Occipital lobe (tissue), 2 donors: ENCODE data around the gene LRBA. TPM values are rescaled to one million over a fixed set of nuclear protein-coding genes. Genes with fewer than 3 reads are reported as not detected.
"Not testable (repeated sequence)": the region's sequence is repeated elsewhere in the genome, so short reads cannot be mapped to it uniquely, and the experiment has no call there.

Source experiments
- DNase-seq: peaks from one replicate; lab custom pipeline; 2025; lab: John Stamatoyannopoulos, UW
- total RNA-seq: library from RNA; depleted of rRNA; stranded (reverse); fragments of >200 nt; gene quantifications from one replicate; pipeline ENCODE4 v1.2.3, GENCODE V29; 2014

LRBA gene
- total RNA-seq, 1 donor from 2014 or later = 25.3 TPM

GRCh38 chr4:150436598-150437370 is 578.3 kb downstream of the LRBA start:
- DNase-seq = no peak

GRCh38 chr4:150431221-150431620 is 583.9 kb downstream of the LRBA start:
- DNase-seq = no peak

- DNase-seq = no peak
Measured at GRCh38 chr4:150425161-150425560, 589.9 kb downstream of the LRBA start.

- DNase-seq = no peak
Measured at GRCh38 chr4:150423503-150423902, 591.6 kb downstream of the LRBA start.

GRCh38 chr4:150423074-150423473 is 592.0 kb downstream of the LRBA start:
- DNase-seq = no peak

- no peak for DNase-seq
Measured at GRCh38 chr4:150421612-150422011, 593.5 kb downstream of the LRBA start.

GRCh38 chr4:150419939-150420338 is 595.1 kb downstream of the LRBA start:
- DNase-seq = no peak

- DNase-seq = no peak
Measured at GRCh38 chr4:150418757-150419410, 596.2 kb downstream of the LRBA start.

GRCh38 chr4:150415213-150415612 is 599.9 kb downstream of the LRBA start:
- no peak for DNase-seq

- DNase-seq = no peak
Measured at GRCh38 chr4:150411520-150411919, 603.6 kb downstream of the LRBA start.

GRCh38 chr4:150402871-150403272 is 612.2 kb downstream of the LRBA start:
- DNase-seq = no peak

- no peak for DNase-seq
Measured at GRCh38 chr4:150401083-150401687, 613.9 kb downstream of the LRBA start.

- no peak for DNase-seq
Measured at GRCh38 chr4:150395872-150396271, 619.2 kb downstream of the LRBA start.

- no peak for DNase-seq
Measured at GRCh38 chr4:150394046-150394445, 621.0 kb downstream of the LRBA start.

- no peak for DNase-seq
Measured at GRCh38 chr4:150391052-150391451, 624.0 kb downstream of the LRBA start.

GRCh38 chr4:150390531-150390910 is 624.6 kb downstream of the LRBA start:
- no peak for DNase-seq

GRCh38 chr4:150389896-150390530 is 625.1 kb downstream of the LRBA start:
- no peak for DNase-seq

GRCh38 chr4:150387981-150388380 is 627.1 kb downstream of the LRBA start:
- no peak for DNase-seq

- DNase-seq = not testable (repeated sequence)
Measured at GRCh38 chr4:150386415-150386814, 628.7 kb downstream of the LRBA start.

GRCh38 chr4:150385606-150386005 is 629.5 kb downstream of the LRBA start:
- no peak for DNase-seq

- no peak for DNase-seq
Measured at GRCh38 chr4:150384249-150384648, 630.8 kb downstream of the LRBA start.

- DNase-seq = no peak
Measured at GRCh38 chr4:150382028-150382427, 633.1 kb downstream of the LRBA start.
